Measurements from ENCODE around the gene PRKCH. TPM values are rescaled to one million over a fixed set of nuclear protein-coding genes. Genes with fewer than 3 reads are reported as not detected.

The PRKCH gene
- total RNA-seq, 2 donors from 2014 or later, result 18.2 to 82.4 TPM

GRCh38 chr14:61382842-61383241, 61.5 kb downstream of the PRKCH start:
- no peak for DNase-seq
- H3K36me3 ChIP-seq (replicated peaks in 1 of 2; ENCODE audit: insufficient read depth in 1 of 2, low read depth in 2 of 2), result no peaks in the 10 kb centered on the region
- ATAC-seq, result no peak
- no peaks in the 10 kb centered on the region for H3K27me3 ChIP-seq
- no peak overlapping the region for H3K27ac ChIP-seq
- H3K4me1 ChIP-seq, result no peaks in the 10 kb centered on the region
- intact Hi-C loops (cut with DNase I), result no loop called here
- H3K9me3 ChIP-seq, result no peaks in the 10 kb centered on the region
- TF ChIP-seq, protein P1, sequence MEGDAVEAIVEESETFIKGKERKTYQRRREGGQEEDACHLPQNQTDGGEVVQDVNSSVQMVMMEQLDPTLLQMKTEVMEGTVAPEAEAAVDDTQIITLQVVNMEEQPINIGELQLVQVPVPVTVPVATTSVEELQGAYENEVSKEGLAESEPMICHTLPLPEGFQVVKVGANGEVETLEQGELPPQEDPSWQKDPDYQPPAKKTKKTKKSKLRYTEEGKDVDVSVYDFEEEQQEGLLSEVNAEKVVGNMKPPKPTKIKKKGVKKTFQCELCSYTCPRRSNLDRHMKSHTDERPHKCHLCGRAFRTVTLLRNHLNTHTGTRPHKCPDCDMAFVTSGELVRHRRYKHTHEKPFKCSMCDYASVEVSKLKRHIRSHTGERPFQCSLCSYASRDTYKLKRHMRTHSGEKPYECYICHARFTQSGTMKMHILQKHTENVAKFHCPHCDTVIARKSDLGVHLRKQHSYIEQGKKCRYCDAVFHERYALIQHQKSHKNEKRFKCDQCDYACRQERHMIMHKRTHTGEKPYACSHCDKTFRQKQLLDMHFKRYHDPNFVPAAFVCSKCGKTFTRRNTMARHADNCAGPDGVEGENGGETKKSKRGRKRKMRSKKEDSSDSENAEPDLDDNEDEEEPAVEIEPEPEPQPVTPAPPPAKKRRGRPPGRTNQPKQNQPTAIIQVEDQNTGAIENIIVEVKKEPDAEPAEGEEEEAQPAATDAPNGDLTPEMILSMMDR (IDR thresholded peaks at IDR 0.05), result no peak
- TF ChIP-seq POLR2A (IDR thresholded peaks at IDR 0.05), result no peak
- 85 to 89% methylated on average over 2 of the region's 2 CpGs for WGBS, 2 donors
- no peak overlapping the region for H3K4me3 ChIP-seq

DNA sequence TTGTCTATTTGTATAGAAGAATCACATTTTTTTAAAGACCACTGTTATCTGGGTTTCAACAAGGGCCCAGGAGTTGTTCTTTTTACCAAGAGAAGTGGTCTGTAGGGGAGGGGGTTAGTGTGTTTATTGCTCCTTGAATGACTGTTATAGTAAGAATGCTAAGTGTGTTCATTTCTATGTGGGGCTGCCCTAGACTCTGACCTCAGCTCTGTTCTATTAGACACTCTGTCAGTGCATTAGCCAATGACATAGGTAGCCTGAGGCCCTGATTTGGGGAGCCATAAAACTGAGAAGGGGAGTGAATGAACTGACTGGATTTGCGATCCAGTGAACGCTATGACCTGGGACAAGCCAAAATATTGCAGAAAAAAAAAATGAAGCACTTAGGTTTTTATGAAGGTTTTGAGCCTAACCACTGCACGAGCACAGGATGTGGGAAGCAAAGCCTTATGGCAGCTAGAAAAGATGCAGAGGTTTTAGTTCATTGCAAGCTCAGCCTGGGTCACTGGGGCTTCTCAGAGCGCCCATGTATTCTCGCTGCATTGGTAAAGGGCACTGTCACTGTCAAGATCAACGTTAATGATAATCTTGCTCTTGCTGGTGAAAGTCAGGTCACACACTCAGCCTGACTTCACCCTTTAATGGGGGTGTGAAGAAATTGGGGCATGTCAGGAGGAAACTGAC, 63.8 kb downstream of the PRKCH start:
- Histone ChIP-seq H3K36me3 (replicated peaks in 1 of 2; ENCODE audit: insufficient read depth in 1 of 2, low read depth in 2 of 2) (no peaks in the 10 kb centered on the region), H3K9me3 (no peaks in the 10 kb centered on the region), H3K27ac (no peak overlapping the region), H3K4me1 (no peaks in the 10 kb centered on the region), H3K4me3 (no peak overlapping the region), H3K27me3 (no peaks in the 10 kb centered on the region)
- ATAC-seq (no peak), DNase-seq (no peak)
- intact Hi-C loops (cut with DNase I), result no loop called here
- no peak for TF ChIP-seq POLR2A (IDR thresholded peaks at IDR 0.05)
- TF ChIP-seq, protein P1 (IDR thresholded peaks at IDR 0.05), result no peak
- WGBS, 2 donors, result 59 to 92% methylated on average over 6 of the region's 6 CpGs

GRCh38 chr14:61386173-61386772, 64.9 kb downstream of the PRKCH start:
- Histone ChIP-seq H3K36me3 (replicated peaks in 1 of 2; ENCODE audit: insufficient read depth in 1 of 2, low read depth in 2 of 2) (no peaks in the 10 kb centered on the region), H3K9me3 (no peaks in the 10 kb centered on the region), H3K27me3 (no peaks in the 10 kb centered on the region), H3K4me1 (no peaks in the 10 kb centered on the region), H3K4me3 (no peak overlapping the region), H3K27ac (no peak overlapping the region)
- TF ChIP-seq POLR2A (IDR thresholded peaks at IDR 0.05), result no peak
- TF ChIP-seq, protein P1 (IDR thresholded peaks at IDR 0.05), result no peak
- no peak for ATAC-seq
- 88 to 93% methylated on average over 9 of the region's 9 CpGs for WGBS, 2 donors
- DNase-seq, result no peak
- intact Hi-C loops (cut with DNase I), result no loop called here

GRCh38 chr14:61387076-61387475, 65.7 kb downstream of the PRKCH start:
- Histone ChIP-seq H3K27me3 (no peaks in the 10 kb centered on the region), H3K4me3 (no peak overlapping the region), H3K9me3 (no peaks in the 10 kb centered on the region), H3K27ac (no peak overlapping the region), H3K4me1 (no peaks in the 10 kb centered on the region), H3K36me3 (replicated peaks in 1 of 2; ENCODE audit: insufficient read depth in 1 of 2, low read depth in 2 of 2) (no peaks in the 10 kb centered on the region)
- intact Hi-C loops (cut with DNase I), result no loop called here
- no peak for DNase-seq
- WGBS, 2 donors, result 82 to 92% methylated on average over 4 of the region's 4 CpGs
- no peak for ATAC-seq
- TF ChIP-seq, protein P1 (IDR thresholded peaks at IDR 0.05), result no peak
- no peak for TF ChIP-seq POLR2A (IDR thresholded peaks at IDR 0.05)

All from body of pancreas (tissue), 4 donors.